Activated CD8-positive, alpha-beta memory T cell treated with anti-CD3 and anti-CD28 coated beads for 24 hours (primary cell): ENCODE data around the gene PCBP2.
A peak's percentile ranks its signal among the peaks of the same experiment; 100 is the strongest.
"Not testable (repeated sequence)": the region's sequence is repeated elsewhere in the genome, so short reads cannot be mapped to it uniquely, and the experiment has no call there.

Experiments
- DNase-seq: peaks from one replicate; pipeline ENCODE4 v3.0.0-alpha.2; 2020

Gene PCBP2

GRCh38 chr12:53441040-53441833 is 10.7 kb upstream of the PCBP2 start, which contains the start of gene PRR13:
Gene PRR13, plus strand, starts transcription at chr12:53441734. Its CDS starts 981 bp downstream, at chr12:53442715.
- peak; percentile 97 for DNase-seq

GRCh38 chr12:53443955-53444354 is 7.9 kb upstream of the PCBP2 start:
- no peak for DNase-seq

- not testable (repeated sequence) for DNase-seq
These were observed 7.1 kb upstream of the PCBP2 start for GRCh38 chr12:53444593-53445325.

GRCh38 chr12:53450936-53451335 is 966 bp upstream of the PCBP2 start:
- no peak for DNase-seq

- DNase-seq, result peak; percentile 93
These were observed 516 bp downstream of the PCBP2 start for GRCh38 chr12:53452159-53453077.

- DNase-seq, result no peak
These were observed 2.2 kb downstream of the PCBP2 start for GRCh38 chr12:53453953-53454640.

GRCh38 chr12:53454707-53455106 is 2.8 kb downstream of the PCBP2 start:
- no peak for DNase-seq

- no peak for DNase-seq
These were observed 4.9 kb downstream of the PCBP2 start for GRCh38 chr12:53456654-53457366.

GRCh38 chr12:53459097-53459496 is 7.2 kb downstream of the PCBP2 start:
- DNase-seq, result no peak

- peak; percentile 49 for DNase-seq
These were observed 9.2 kb downstream of the PCBP2 start for GRCh38 chr12:53461059-53461458.

- peak; percentile 45 for DNase-seq
These were observed 9.7 kb downstream of the PCBP2 start for GRCh38 chr12:53461591-53461990.

GRCh38 chr12:53462935-53463334 is 11.0 kb downstream of the PCBP2 start:
- DNase-seq, result peak; percentile 47

GRCh38 chr12:53463802-53464560 is 12.1 kb downstream of the PCBP2 start:
- DNase-seq, result no peak

- DNase-seq, result no peak
These were observed 12.9 kb downstream of the PCBP2 start for GRCh38 chr12:53464685-53465418.

- DNase-seq, result no peak
These were observed 13.8 kb downstream of the PCBP2 start for GRCh38 chr12:53465679-53466078.

GRCh38 chr12:53466640-53467039 is 14.7 kb downstream of the PCBP2 start:
- DNase-seq, result no peak

- DNase-seq, result no peak
These were observed 15.2 kb downstream of the PCBP2 start for GRCh38 chr12:53467082-53467481.

GRCh38 chr12:53467880-53468279 is 16.0 kb downstream of the PCBP2 start:
- no peak for DNase-seq

GRCh38 chr12:53468282-53468681 is 16.4 kb downstream of the PCBP2 start:
- DNase-seq, result no peak

- DNase-seq, result no peak
These were observed 20.2 kb downstream of the PCBP2 start for GRCh38 chr12:53472056-53472582.
